22Rv1 (cell line): Measurements from ENCODE around the gene AKNA.

Experiments used
- ZFX ChIP-seq: fragments of 450-650 bp; IDR thresholded peaks from 2 replicates; pipeline ENCODE4 v1.6.1; 2017; ENCODE audit warnings: antibody characterized with exemption, borderline replicate concordance
- TF ChIP-seq, protein P1 (sequence below): fragments of 450-650 bp; IDR thresholded peaks from 2 replicates; pipeline ENCODE4 v1.5.1; 2017; ENCODE audit warnings: mild to moderate bottlenecking

DNA sequence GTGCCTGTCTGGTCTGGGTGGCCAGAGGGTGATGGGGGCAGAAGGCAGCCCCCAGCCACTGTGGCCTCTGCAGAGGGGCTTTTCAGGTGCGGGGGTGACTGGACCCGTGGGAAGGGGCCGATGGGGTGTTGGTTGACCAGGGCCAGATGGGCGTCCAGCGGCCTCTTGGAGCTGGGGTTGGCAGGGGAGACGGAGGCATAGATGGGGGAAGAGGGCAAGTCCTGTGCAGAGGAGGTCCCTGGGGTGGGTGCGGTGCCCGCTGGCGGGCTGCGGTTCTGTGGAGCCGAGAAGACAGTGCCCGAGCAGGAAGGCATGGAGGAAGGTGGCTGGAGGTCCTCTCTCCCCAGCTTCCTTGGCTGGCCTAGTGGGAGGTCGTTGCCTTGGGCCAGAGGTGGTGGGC, 18.7 kb upstream of the AKNA start:
- TF ChIP-seq, protein P1, sequence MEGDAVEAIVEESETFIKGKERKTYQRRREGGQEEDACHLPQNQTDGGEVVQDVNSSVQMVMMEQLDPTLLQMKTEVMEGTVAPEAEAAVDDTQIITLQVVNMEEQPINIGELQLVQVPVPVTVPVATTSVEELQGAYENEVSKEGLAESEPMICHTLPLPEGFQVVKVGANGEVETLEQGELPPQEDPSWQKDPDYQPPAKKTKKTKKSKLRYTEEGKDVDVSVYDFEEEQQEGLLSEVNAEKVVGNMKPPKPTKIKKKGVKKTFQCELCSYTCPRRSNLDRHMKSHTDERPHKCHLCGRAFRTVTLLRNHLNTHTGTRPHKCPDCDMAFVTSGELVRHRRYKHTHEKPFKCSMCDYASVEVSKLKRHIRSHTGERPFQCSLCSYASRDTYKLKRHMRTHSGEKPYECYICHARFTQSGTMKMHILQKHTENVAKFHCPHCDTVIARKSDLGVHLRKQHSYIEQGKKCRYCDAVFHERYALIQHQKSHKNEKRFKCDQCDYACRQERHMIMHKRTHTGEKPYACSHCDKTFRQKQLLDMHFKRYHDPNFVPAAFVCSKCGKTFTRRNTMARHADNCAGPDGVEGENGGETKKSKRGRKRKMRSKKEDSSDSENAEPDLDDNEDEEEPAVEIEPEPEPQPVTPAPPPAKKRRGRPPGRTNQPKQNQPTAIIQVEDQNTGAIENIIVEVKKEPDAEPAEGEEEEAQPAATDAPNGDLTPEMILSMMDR, result no peak
- TF ChIP-seq ZFX, result no peak
